Measurements from ENCODE around the gene ABCA9. TPM values are rescaled to one million over a fixed set of nuclear protein-coding genes. Genes with fewer than 3 reads are reported as not detected.

Gene ABCA9
- total RNA-seq, 1 experiment from 2014 or later = not detected

- no peaks in the 10 kb centered on the region for H3K79me2 ChIP-seq (ENCODE audit: insufficient read depth, low read length)
- H3K27ac ChIP-seq (ENCODE audit: insufficient read length, low read depth, low read length) = no peak overlapping the region
- no peak overlapping the region for H3K4me2 ChIP-seq (ENCODE audit: insufficient read depth, insufficient read length, low read length)
- Mint-ChIP-seq H3K27ac (no peak overlapping the region), H3K9me3 (no peaks in the 10 kb centered on the region), H3K36me3 (ENCODE audit: insufficient read depth in 1 of 3, low read depth in 3 of 3) (no peaks in the 10 kb centered on the region), H3K4me3 (no peak overlapping the region), H3K27me3 (ENCODE audit: low read depth) (no peaks in the 10 kb centered on the region), H3K4me1 (0 out of 4 replicates have a peak, but pooled peaks cover 0 to 3% of the 10 kb centered on the region in 2 experiments)
- no peak overlapping the region for H3K14ac ChIP-seq (ENCODE audit: insufficient read depth, low read length)
- no peak overlapping the region for H2BK12ac ChIP-seq (ENCODE audit: insufficient read length, low read depth, low read length)
- TF ChIP-seq CTCF (conservative IDR thresholded peaks at IDR 0.05) = no peak
- no peak overlapping the region for H3K23ac ChIP-seq (ENCODE audit: insufficient read length, low read depth, low read length)
- H3K79me1 ChIP-seq (ENCODE audit: insufficient read depth, low read depth, low read length, poor library complexity, severe bottlenecking) = no peaks in the 10 kb centered on the region
- no peaks in the 10 kb centered on the region for H3K27me3 ChIP-seq (ENCODE audit: insufficient read depth, low read length)
- no peak overlapping the region for H2BK15ac ChIP-seq (ENCODE audit: low read depth, low read length)
- H3K23me2 ChIP-seq (ENCODE audit: insufficient read length, low read depth, low read length, poor library complexity, severe bottlenecking) = no peaks in the 10 kb centered on the region
- H4K5ac ChIP-seq (ENCODE audit: insufficient read length, low read depth, low read length) = no peak overlapping the region
- no peak overlapping the region for H3K18ac ChIP-seq (ENCODE audit: insufficient read length, low read depth, low read length)
- no peak overlapping the region for H3K56ac ChIP-seq (ENCODE audit: insufficient read length, low read depth, low read length)
- H4K91ac ChIP-seq (ENCODE audit: insufficient read length, low read depth, low read length) = no peak overlapping the region
- no peak overlapping the region for H2AFZ ChIP-seq (ENCODE audit: low read length)
- no peak overlapping the region for H2BK120ac ChIP-seq (ENCODE audit: low read depth, low read length, poor library complexity, severe bottlenecking)
- no peaks in the 10 kb centered on the region for H3K9me3 ChIP-seq (ENCODE audit: control insufficient read depth, low read depth, low read length)
- H3K9ac ChIP-seq (ENCODE audit: extremely low read depth, insufficient read length, low read length) = no peak overlapping the region
- H3T11ph ChIP-seq (ENCODE audit: low read length) = no peak overlapping the region
- no peaks in the 10 kb centered on the region for H3K4me1 ChIP-seq (ENCODE audit: insufficient read depth, low read length)
- H4K20me1 ChIP-seq (ENCODE audit: control insufficient read depth, insufficient read depth, insufficient read length) = no peaks in the 10 kb centered on the region
- H2BK20ac ChIP-seq (ENCODE audit: low read depth, low read length, poor library complexity, severe bottlenecking) = no peak overlapping the region
- DNase-seq = no peak
- no peak overlapping the region for H2AK5ac ChIP-seq (ENCODE audit: insufficient read length, low read length)
- WGBS (ENCODE audit: extremely low coverage, insufficient read length, low lambda C conversion rate) = no CpG with 5 or more reads among the region's 9 CpGs
- no peak overlapping the region for H3K4ac ChIP-seq (ENCODE audit: low read depth, low read length)
- no peak overlapping the region for H4K8ac ChIP-seq (replicated peaks; ENCODE audit: insufficient read length, low read depth, low read length)
- H2BK5ac ChIP-seq (ENCODE audit: insufficient read length, low read length) = no peak overlapping the region
Observed at GRCh38 chr17:69103557-69104233, 43.0 kb upstream of the ABCA9 start.

Measured in H9 (cell line).